OCI-LY7 (cell line): ENCODE results near the gene ZFHX3. TPM values are rescaled to one million over a fixed set of nuclear protein-coding genes. Genes with fewer than 3 reads are reported as not detected.

Source experiments
- BruUV-seq: library from RNA; stranded (reverse); fragments of 400-500 nt; replicated peaks from 2 replicates; lab custom pipeline; 2021; lab: Mats Ljungman, UMichigan
- CTCF ChIA-PET: fragments of 300-600 bp; sonication (Branson Sonifier 250); formaldehyde crosslinking; loops from one replicate; lab custom pipeline; 2022; ENCODE audit warnings: antibody characterized with exemption; ENCODE audit not compliant: unreplicated experiment; lab: Charles Lee
- POLR2A ChIA-PET: fragments of 300-600 bp; sonication (Branson Sonifier 250); formaldehyde crosslinking; loops from one replicate; lab custom pipeline; 2022; ENCODE audit warnings: antibody characterized with exemption; lab: Charles Lee
- DNase-seq: peaks from one replicate; pipeline ENCODE4 v3.0.0-alpha.2; 2015; ENCODE audit warnings: low spot score
- H2AFZ ChIP-seq: fragments of 200-600 bp; sonication (generic), shearing (Covaris generic); 2 replicates; pipeline ENCODE4 v1.6.1; 2014; ENCODE audit warnings: mild to moderate bottlenecking, antibody characterized with exemption, low read length, moderate library complexity
- H3K27ac ChIP-seq: fragments of 200-600 bp; sonication (generic); 2 replicates; pipeline ENCODE4 v1.5.1; 2014; ENCODE audit warnings: mixed run types, low read depth, mild to moderate bottlenecking, moderate library complexity, low read length, inconsistent platforms; ENCODE audit not compliant: poor library complexity, severe bottlenecking
- H3K36me3 ChIP-seq: fragments of 200-600 bp; sonication (generic); 2 replicates; pipeline ENCODE4 v1.6.1; 2014; ENCODE audit warnings: mild to moderate bottlenecking, antibody characterized with exemption, low read length, moderate library complexity, mixed read lengths; ENCODE audit not compliant: insufficient read depth
- H3K4me1 ChIP-seq: fragments of 200-600 bp; sonication (generic); 2 replicates; pipeline ENCODE4 v1.5.1; 2014; ENCODE audit warnings: mild to moderate bottlenecking, low read length; ENCODE audit not compliant: insufficient read depth, poor library complexity, severe bottlenecking
- H3K4me2 ChIP-seq: fragments of 200-600 bp; sonication (generic); 2 replicates; pipeline ENCODE4 v1.6.1; 2014; ENCODE audit warnings: mild to moderate bottlenecking, low read length
- H3K4me3 ChIP-seq: fragments of 200-600 bp; sonication (generic); 2 replicates; pipeline ENCODE4 v1.5.1; 2014; ENCODE audit warnings: mild to moderate bottlenecking, low read depth, low read length; ENCODE audit not compliant: poor library complexity, severe bottlenecking
- H3K79me2 ChIP-seq: fragments of 200-600 bp; sonication (generic); 2 replicates; pipeline ENCODE4 v1.6.1; 2016; ENCODE audit warnings: low read depth, mild to moderate bottlenecking, low read length, moderate library complexity, mixed read lengths; ENCODE audit not compliant: insufficient read depth
- H3K9me2 ChIP-seq: fragments of 200-600 bp; sonication (generic); 2 replicates; pipeline ENCODE4 v1.6.1; 2016; ENCODE audit warnings: mild to moderate bottlenecking, low read length, mixed read lengths; ENCODE audit not compliant: insufficient read depth
- H3K9me3 ChIP-seq: fragments of 200-600 bp; sonication (generic); 2 replicates; pipeline ENCODE4 v1.6.1; 2014; ENCODE audit warnings: mild to moderate bottlenecking, mixed run types, low read length, mixed read lengths
- H4K20me1 ChIP-seq: fragments of 200-600 bp; sonication (generic); 2 replicates; pipeline ENCODE4 v1.6.1; 2014; ENCODE audit warnings: mild to moderate bottlenecking, antibody characterized with exemption, low read length, moderate library complexity, mixed read lengths; ENCODE audit not compliant: insufficient read depth
- EZH2phosphoT487 ChIP-seq: fragments of 200-600 bp; sonication (generic); IDR thresholded peaks from 2 replicates; pipeline ENCODE4 v1.6.1; 2018; ENCODE audit warnings: low read depth, borderline replicate concordance, mild to moderate bottlenecking, mixed run types, antibody characterized with exemption, low read length, moderate library complexity, mixed read lengths
- intact Hi-C: fragments of 100-400 bp; cut with micrococcal nuclease; formaldehyde crosslinking; loops from one replicate; pipeline ENCODE4 v1.10.0; 2022; ENCODE audit not compliant: unreplicated experiment
- total RNA-seq, 2 experiments: library from RNA; depleted of rRNA in 1 of 2; stranded (reverse); fragments of >200 nt in 1 of 2; shearing (Covaris generic) in 1 of 2; gene quantifications; 2 replicates each; pipeline ENCODE4 v1.2.3, GENCODE V29; 2014 to 2022
- TF ChIP-seq, protein P1 (sequence below): fragments of 200-600 bp; sonication (generic); conservative IDR thresholded peaks from 2 replicates; pipeline ENCODE4 v1.5.1; 2014; ENCODE audit warnings: mild to moderate bottlenecking, antibody characterized with exemption, low read length, moderate library complexity, mixed read lengths

The ZFHX3 gene
- total RNA-seq, 2 experiments from 2014 or later = 1.3 to 6.2 TPM

DNA sequence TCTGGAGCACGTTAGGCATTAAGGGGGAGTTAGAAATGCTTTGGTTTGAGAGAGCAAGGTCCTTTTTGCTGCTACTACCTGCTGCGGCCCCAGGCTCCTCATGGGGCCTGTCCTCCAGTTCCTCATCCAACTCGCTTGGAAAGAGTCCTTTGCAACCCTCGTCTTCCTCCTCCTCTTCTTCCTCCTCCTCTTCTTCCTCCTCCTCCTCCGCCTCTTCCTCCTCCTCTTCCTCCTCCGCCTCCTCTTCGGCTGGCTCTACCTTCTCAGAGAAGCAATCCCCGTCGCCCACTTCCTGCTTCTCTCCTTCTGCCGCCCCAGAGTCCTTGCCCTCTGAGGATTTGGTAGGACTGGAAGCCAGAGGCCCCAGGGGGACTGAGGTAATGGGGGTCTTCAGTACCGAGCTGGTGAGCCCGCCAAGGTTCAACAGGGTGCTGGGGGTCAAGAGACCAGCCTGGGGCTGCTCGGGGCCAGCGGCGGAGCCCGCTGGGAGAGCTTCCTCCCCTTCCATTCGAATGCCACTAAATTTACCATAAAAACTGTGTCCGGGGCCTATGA lies 89.3 kb downstream of the ZFHX3 start:
- intact Hi-C loops = no loop called here
- H2AFZ ChIP-seq = no peak overlapping the region
- BruUV-seq = no TSS peak
- DNase-seq = no peak
- no peaks in the 10 kb centered on the region for H3K79me2 ChIP-seq
- H3K9me3 ChIP-seq = no peaks in the 10 kb centered on the region
- POLR2A ChIA-PET = no interaction called here
- TF ChIP-seq, protein P1, sequence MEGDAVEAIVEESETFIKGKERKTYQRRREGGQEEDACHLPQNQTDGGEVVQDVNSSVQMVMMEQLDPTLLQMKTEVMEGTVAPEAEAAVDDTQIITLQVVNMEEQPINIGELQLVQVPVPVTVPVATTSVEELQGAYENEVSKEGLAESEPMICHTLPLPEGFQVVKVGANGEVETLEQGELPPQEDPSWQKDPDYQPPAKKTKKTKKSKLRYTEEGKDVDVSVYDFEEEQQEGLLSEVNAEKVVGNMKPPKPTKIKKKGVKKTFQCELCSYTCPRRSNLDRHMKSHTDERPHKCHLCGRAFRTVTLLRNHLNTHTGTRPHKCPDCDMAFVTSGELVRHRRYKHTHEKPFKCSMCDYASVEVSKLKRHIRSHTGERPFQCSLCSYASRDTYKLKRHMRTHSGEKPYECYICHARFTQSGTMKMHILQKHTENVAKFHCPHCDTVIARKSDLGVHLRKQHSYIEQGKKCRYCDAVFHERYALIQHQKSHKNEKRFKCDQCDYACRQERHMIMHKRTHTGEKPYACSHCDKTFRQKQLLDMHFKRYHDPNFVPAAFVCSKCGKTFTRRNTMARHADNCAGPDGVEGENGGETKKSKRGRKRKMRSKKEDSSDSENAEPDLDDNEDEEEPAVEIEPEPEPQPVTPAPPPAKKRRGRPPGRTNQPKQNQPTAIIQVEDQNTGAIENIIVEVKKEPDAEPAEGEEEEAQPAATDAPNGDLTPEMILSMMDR = no peak
- TF ChIP-seq EZH2phosphoT487 = no peak
- H3K36me3 ChIP-seq = no peaks in the 10 kb centered on the region
- no peak overlapping the region for H3K4me2 ChIP-seq
- no peaks in the 10 kb centered on the region for H4K20me1 ChIP-seq
- H3K9me2 ChIP-seq = no peaks in the 10 kb centered on the region
- H3K4me3 ChIP-seq = no peak overlapping the region
- CTCF ChIA-PET = no interaction called here
- H3K27ac ChIP-seq = no peak overlapping the region
- no peaks in the 10 kb centered on the region for H3K4me1 ChIP-seq

- intact Hi-C loops = no loop called here
- Histone ChIP-seq H3K36me3 (no peaks in the 10 kb centered on the region), H4K20me1 (no peaks in the 10 kb centered on the region), H3K4me3 (no peak overlapping the region), H3K27ac (no peak overlapping the region), H3K4me2 (no peak overlapping the region), H3K9me2 (no peaks in the 10 kb centered on the region), H3K79me2 (no peaks in the 10 kb centered on the region), H3K4me1 (no peaks in the 10 kb centered on the region), H2AFZ (no peak overlapping the region), H3K9me3 (no peaks in the 10 kb centered on the region)
- TF ChIP-seq, protein P1 = no peak
- TF ChIP-seq EZH2phosphoT487 = no peak
- no peak for DNase-seq
- BruUV-seq = no TSS peak
- POLR2A ChIA-PET = no interaction called here
- CTCF ChIA-PET = no interaction called here
Measured at GRCh38 chr16:72957303-72958277, 90.3 kb downstream of the ZFHX3 start.
